Smooth muscle cell (in vitro differentiated cells): ENCODE results near the gene TPM3. TPM values are rescaled to one million over a fixed set of nuclear protein-coding genes. Genes with fewer than 3 reads are reported as not detected.
A peak's percentile ranks its signal among the peaks of the same experiment; 100 is the strongest.
"Not testable (repeated sequence)": the region's sequence is repeated elsewhere in the genome, so short reads cannot be mapped to it uniquely, and the experiment has no call there.

Experiments used
- DNase-seq: peaks from one replicate; lab custom pipeline; 2025; ENCODE audit not compliant: unreplicated experiment; lab: John Stamatoyannopoulos, UW
- H2AFZ ChIP-seq: fragments of 200-600 bp; sonication (generic); 2 replicates; pipeline ENCODE4 v1.6.0; 2016; ENCODE audit warnings: antibody characterized with exemption, low read depth, mild to moderate bottlenecking
- H3F3A ChIP-seq: fragments of 200-600 bp; sonication (generic); 2 replicates; pipeline ENCODE4 v1.6.0; 2017; ENCODE audit warnings: antibody characterized with exemption, low read depth
- H3K27ac ChIP-seq: fragments of 200-600 bp; sonication (generic); 2 replicates; pipeline ENCODE4 v1.5.1; 2016; ENCODE audit warnings: low read depth, mild to moderate bottlenecking
- H3K27me3 ChIP-seq: fragments of 200-600 bp; sonication (generic); 2 replicates; pipeline ENCODE4 v1.6.1; 2016; ENCODE audit warnings: low read depth, mild to moderate bottlenecking
- H3K36me3 ChIP-seq: fragments of 200-600 bp; sonication (generic); 2 replicates; pipeline ENCODE4 v1.5.1; 2016; ENCODE audit warnings: low read depth
- H3K4me1 ChIP-seq: fragments of 200-600 bp; sonication (generic); 2 replicates; pipeline ENCODE4 v1.5.1; 2016; ENCODE audit warnings: low read depth
- H3K4me2 ChIP-seq: fragments of 200-600 bp; sonication (generic); 2 replicates; pipeline ENCODE4 v1.6.0; 2016; ENCODE audit warnings: mild to moderate bottlenecking
- H3K4me3 ChIP-seq: fragments of 200-600 bp; sonication (generic); 2 replicates; pipeline ENCODE4 v1.5.1; 2016; ENCODE audit warnings: mild to moderate bottlenecking
- H3K79me2 ChIP-seq: fragments of 200-600 bp; sonication (generic); 2 replicates; pipeline ENCODE4 v1.6.0; 2016; ENCODE audit warnings: low read depth, mild to moderate bottlenecking
- H3K9ac ChIP-seq: fragments of 200-600 bp; sonication (generic); 2 replicates; pipeline ENCODE4 v1.6.0; 2016; ENCODE audit warnings: low read depth
- H3K9me3 ChIP-seq: fragments of 200-600 bp; sonication (generic); replicated peaks from 2 replicates; pipeline ENCODE4 v1.5.1; 2016; ENCODE audit warnings: low read depth
- H4K20me1 ChIP-seq: fragments of 200-600 bp; sonication (generic); 2 replicates; pipeline ENCODE4 v1.6.0; 2016; ENCODE audit warnings: low read depth
- WGBS: methylation state at CpG from one replicate; pipeline ENCODE4 v1.1.7; 2016; ENCODE audit warnings: low lambda C conversion rate; 5-methylcytosine and 5-hydroxymethylcytosine counted together
- polyA plus RNA-seq: library from polyadenylated mRNA; unstranded; fragments of >200 nt; fragmentation: Nextera tagmentation; extraction: Ambion mirVana; gene quantifications from 2 replicates; pipeline ENCODE4 v1.2.1, GENCODE V29; 2016
- total RNA-seq: library from RNA; depleted of rRNA; stranded (reverse); fragments of >200 nt; gene quantifications from 2 replicates; pipeline ENCODE4 v1.2.3, GENCODE V29; 2014
- TF ChIP-seq, protein P1 (sequence below): fragments of 200-600 bp; sonication (generic); IDR thresholded peaks from 2 replicates; pipeline ENCODE4 v1.5.1; 2017; ENCODE audit warnings: borderline replicate concordance, mild to moderate bottlenecking, antibody characterized with exemption; ENCODE audit not compliant: insufficient read depth, poor library complexity, severe bottlenecking

The TPM3 gene
- total and polyA plus RNA-seq, 2 experiments from 2014 or later, result 384 to 436 TPM

GRCh38 chr1:154154534-154155191 lies 37.2 kb downstream of the TPM3 start, which contains the start of gene NUP210L:
NUP210L (minus strand) TSS chr1:154155073.
- DNase-seq, result no peak
- 85% methylated on average over 29 of the region's 29 CpGs for WGBS
- H3K4me3 ChIP-seq, result no peak within 1 kb of the TSS
- H3K27me3 ChIP-seq, result no peaks in the 10 kb centered on the region
- H3F3A ChIP-seq, result peaks cover 36% of the 10 kb centered on the region
- H3K79me2 ChIP-seq, result no peaks in the 10 kb centered on the region
- H3K9ac ChIP-seq, result no peak within 1 kb of the TSS
- H3K36me3 ChIP-seq, result peaks cover 2% of the 10 kb centered on the region
- H4K20me1 ChIP-seq, result peaks cover 31% of the 10 kb centered on the region
- TF ChIP-seq, protein P1, sequence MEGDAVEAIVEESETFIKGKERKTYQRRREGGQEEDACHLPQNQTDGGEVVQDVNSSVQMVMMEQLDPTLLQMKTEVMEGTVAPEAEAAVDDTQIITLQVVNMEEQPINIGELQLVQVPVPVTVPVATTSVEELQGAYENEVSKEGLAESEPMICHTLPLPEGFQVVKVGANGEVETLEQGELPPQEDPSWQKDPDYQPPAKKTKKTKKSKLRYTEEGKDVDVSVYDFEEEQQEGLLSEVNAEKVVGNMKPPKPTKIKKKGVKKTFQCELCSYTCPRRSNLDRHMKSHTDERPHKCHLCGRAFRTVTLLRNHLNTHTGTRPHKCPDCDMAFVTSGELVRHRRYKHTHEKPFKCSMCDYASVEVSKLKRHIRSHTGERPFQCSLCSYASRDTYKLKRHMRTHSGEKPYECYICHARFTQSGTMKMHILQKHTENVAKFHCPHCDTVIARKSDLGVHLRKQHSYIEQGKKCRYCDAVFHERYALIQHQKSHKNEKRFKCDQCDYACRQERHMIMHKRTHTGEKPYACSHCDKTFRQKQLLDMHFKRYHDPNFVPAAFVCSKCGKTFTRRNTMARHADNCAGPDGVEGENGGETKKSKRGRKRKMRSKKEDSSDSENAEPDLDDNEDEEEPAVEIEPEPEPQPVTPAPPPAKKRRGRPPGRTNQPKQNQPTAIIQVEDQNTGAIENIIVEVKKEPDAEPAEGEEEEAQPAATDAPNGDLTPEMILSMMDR, result no peak
- H2AFZ ChIP-seq, result no peak within 1 kb of the TSS
- peaks cover 13% of the 10 kb centered on the region for H3K4me1 ChIP-seq
- H3K4me2 ChIP-seq, result peak within 1 kb of the TSS; percentile 18
- H3K9me3 ChIP-seq, result no peaks in the 10 kb centered on the region
- peak within 1 kb of the TSS; percentile 73 for H3K27ac ChIP-seq

DNA sequence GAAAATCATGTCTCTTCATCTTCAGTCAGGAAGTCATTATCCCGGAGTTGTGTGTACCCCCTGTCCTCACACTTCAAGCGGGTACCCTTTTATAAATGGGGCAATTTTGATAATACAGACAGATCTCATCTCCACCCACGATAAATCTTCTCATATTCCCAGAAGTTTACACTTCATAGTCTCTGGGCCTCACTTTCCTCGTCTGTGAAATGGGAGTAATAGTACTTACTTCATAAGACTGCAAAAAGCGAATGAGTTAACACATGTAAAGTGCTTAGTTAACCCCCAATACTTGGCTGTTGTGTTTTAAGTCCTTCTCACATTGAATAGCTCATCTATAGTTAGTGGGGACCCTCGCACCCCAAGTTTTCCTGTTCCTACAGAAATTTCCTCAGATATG lies 37.8 kb downstream of the TPM3 start:
- Histone ChIP-seq H3F3A (peaks cover 31% of the 10 kb centered on the region), H3K9ac (no peak overlapping the region), H3K4me1 (peaks cover 13% of the 10 kb centered on the region), H3K4me2 (no peak overlapping the region), H4K20me1 (peaks cover 25% of the 10 kb centered on the region), H3K4me3 (no peak overlapping the region), H3K36me3 (no peaks in the 10 kb centered on the region), H3K27me3 (no peaks in the 10 kb centered on the region), H3K79me2 (no peaks in the 10 kb centered on the region), H3K9me3 (no peaks in the 10 kb centered on the region), H3K27ac (no peak overlapping the region), H2AFZ (no peak overlapping the region)
- 98% methylated on average over 6 of the region's 6 CpGs for whole genome bisulfite sequencing
- TF ChIP-seq, protein P1, result no peak
- DNase-seq, result no peak

DNA sequence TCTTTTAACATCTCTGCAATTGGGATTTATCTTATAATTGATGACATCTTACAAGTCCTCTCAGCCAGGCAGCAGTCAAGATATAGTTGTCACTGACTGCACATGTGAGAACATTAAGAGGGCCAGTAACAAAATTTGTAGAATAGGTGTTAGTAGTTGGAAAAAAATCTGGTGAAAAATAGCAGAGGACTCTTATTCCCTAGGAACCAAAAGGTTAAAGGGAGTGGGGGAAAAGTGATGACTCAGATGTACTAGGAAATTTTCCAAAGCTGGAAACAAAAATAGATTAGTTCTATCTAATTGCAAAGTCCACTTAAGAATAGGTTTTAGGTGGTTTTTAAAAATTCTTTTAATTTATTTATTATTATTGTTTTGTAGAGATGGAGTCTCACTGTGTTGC lies 40.6 kb downstream of the TPM3 start:
- Histone ChIP-seq H3K36me3 (no peaks in the 10 kb centered on the region), H2AFZ (no peak overlapping the region), H3K9ac (no peak overlapping the region), H3K4me2 (no peak overlapping the region), H3K9me3 (no peaks in the 10 kb centered on the region), H3K4me1 (peaks cover 3% of the 10 kb centered on the region), H3K79me2 (no peaks in the 10 kb centered on the region), H3F3A (peaks cover 13% of the 10 kb centered on the region), H3K27ac (no peak overlapping the region), H3K27me3 (no peaks in the 10 kb centered on the region), H4K20me1 (peaks cover 8% of the 10 kb centered on the region), H3K4me3 (no peak overlapping the region)
- no peak for DNase-seq
- TF ChIP-seq, protein P1, result no peak

DNA sequence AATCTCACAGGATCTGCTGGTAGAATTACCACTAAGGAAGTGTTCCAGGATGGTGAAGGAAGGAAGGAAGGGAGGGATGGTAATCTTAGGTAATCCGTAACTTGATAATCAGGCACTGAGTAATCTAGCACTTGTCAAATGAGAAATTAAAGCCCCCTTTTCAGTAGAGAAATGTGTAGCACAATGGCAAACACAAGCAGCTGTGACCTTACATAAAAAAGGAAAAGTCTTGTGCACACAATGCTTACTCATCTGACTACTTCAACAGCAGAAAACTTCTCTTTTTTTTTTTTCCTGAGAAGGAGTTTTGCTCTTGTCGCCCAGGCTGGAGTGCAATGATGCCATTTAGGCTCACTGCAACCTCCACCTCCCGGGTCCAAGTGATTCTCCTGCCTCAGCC lies 43.1 kb downstream of the TPM3 start:
- Histone ChIP-seq H3K4me3 (no peak overlapping the region), H4K20me1 (no peaks in the 10 kb centered on the region), H3K9ac (no peak overlapping the region), H3F3A (no peaks in the 10 kb centered on the region), H3K27ac (no peak overlapping the region), H3K79me2 (no peaks in the 10 kb centered on the region), H2AFZ (no peak overlapping the region), H3K36me3 (no peaks in the 10 kb centered on the region), H3K27me3 (no peaks in the 10 kb centered on the region), H3K4me1 (no peaks in the 10 kb centered on the region), H3K4me2 (no peak overlapping the region), H3K9me3 (no peaks in the 10 kb centered on the region)
- DNase-seq, result no peak
- 69% methylated on average over 3 of the region's 3 CpGs for WGBS
- TF ChIP-seq, protein P1, result no peak

GRCh38 chr1:154147505-154147904 lies 44.4 kb downstream of the TPM3 start:
- H3K9me3 ChIP-seq, H3F3A ChIP-seq, H3K79me2 ChIP-seq, H3K4me1 ChIP-seq, DNase-seq, H2AFZ ChIP-seq, H3K27ac ChIP-seq, H3K36me3 ChIP-seq, H4K20me1 ChIP-seq, H3K4me2 ChIP-seq, H3K4me3 ChIP-seq, H3K27me3 ChIP-seq, H3K9ac ChIP-seq: not testable (repeated sequence)
- 97% methylated on average over 5 of the region's 5 CpGs for WGBS
